H1 (cell line): ENCODE measurements around the gene ACHE.

Experiments used
- BRCA1 ChIP-seq: IDR thresholded peaks from 2 replicates; pipeline ENCODE4 v1.6.1; 2012; ENCODE audit warnings: low read depth, low read length, improper control_type of control experiment
- EGR1 ChIP-seq: IDR thresholded peaks from 2 replicates; pipeline ENCODE4 v1.6.1; 2011; ENCODE audit warnings: low read depth, low read length, borderline replicate concordance
- EP300 ChIP-seq, 2 experiments: IDR thresholded peaks; 1 replicate in 1 of 2; 2 replicates in 1 of 2; pipeline ENCODE4 v1.6.1; 2011 to 2012; ENCODE audit warnings: low read depth in 2 of 2, low read length in 2 of 2, mild to moderate bottlenecking in 2 of 2, borderline replicate concordance in 1 of 2, inconsistent platforms in 1 of 2, moderate library complexity in 1 of 2
- JUND ChIP-seq: IDR thresholded peaks from 2 replicates; pipeline ENCODE4 v1.6.1; 2011; ENCODE audit warnings: mild to moderate bottlenecking, improper control_type of control experiment, low read length
- POLR2A ChIP-seq, 2 experiments: IDR thresholded peaks; 1 replicate in 1 of 2; 2 replicates in 1 of 2; pipeline ENCODE4 v1.6.1; 2011; ENCODE audit warnings: low read depth in 2 of 2, low read length in 2 of 2, mild to moderate bottlenecking in 2 of 2; ENCODE audit errors: control extremely low read depth in 1 of 2
- RXRA ChIP-seq: IDR thresholded peaks from 2 replicates; pipeline ENCODE4 v1.6.1; 2011; ENCODE audit warnings: low read depth, mild to moderate bottlenecking, low read length, moderate library complexity; ENCODE audit not compliant: insufficient read depth
- SP2 ChIP-seq: IDR thresholded peaks from 2 replicates; pipeline ENCODE4 v1.6.1; 2012; ENCODE audit warnings: mild to moderate bottlenecking, low read length, inconsistent platforms
- YY1 ChIP-seq: IDR thresholded peaks from 2 replicates; pipeline ENCODE4 v1.6.1; 2011; ENCODE audit warnings: low read depth, mild to moderate bottlenecking, low read length
- ZNF274 ChIP-seq: IDR thresholded peaks from 2 replicates; pipeline ENCODE4 v1.7.0; 2012; ENCODE audit warnings: low read length, borderline replicate concordance; ENCODE audit errors: extremely low read depth
- TF ChIP-seq, protein P1 (sequence below): IDR thresholded peaks from 2 replicates; pipeline ENCODE4 v1.6.1; 2011; ENCODE audit warnings: low read length, improper control_type of control experiment
- TF ChIP-seq, protein P2 (sequence below), 3 experiments: IDR thresholded peaks; 1 replicate in 2 of 3; 2 replicates in 1 of 3; pipeline versions ENCODE4 v1.5.1 to v1.6.1; 2011; ENCODE audit warnings: low read length in 3 of 3, mild to moderate bottlenecking in 3 of 3, inconsistent platforms in 2 of 3, low read depth in 1 of 3, moderate library complexity in 1 of 3; ENCODE audit not compliant: insufficient read depth in 1 of 3; ENCODE audit errors: control extremely low read depth in 1 of 3
- TF ChIP-seq, protein P3 (sequence below): IDR thresholded peaks from 2 replicates; pipeline ENCODE4 v1.6.1; 2012; ENCODE audit warnings: inconsistent platforms

DNA sequence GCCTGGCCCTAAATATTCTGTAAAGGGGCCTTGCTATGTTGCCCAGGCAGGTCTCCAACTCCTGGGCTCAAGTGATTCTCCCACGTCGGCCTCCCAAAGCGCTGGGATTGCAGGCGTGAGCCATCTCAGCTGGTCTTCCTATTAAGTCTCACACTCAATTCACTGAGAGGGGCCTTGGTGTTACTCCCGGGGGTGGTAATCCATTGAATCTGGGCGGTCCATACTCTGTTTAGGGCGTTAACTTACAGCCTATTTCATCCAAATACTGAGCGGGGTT, 21.4 kb downstream of the ACHE start:
- no peak for TF ChIP-seq SP2
- no peak for TF ChIP-seq RXRA
- TF ChIP-seq, protein P1, sequence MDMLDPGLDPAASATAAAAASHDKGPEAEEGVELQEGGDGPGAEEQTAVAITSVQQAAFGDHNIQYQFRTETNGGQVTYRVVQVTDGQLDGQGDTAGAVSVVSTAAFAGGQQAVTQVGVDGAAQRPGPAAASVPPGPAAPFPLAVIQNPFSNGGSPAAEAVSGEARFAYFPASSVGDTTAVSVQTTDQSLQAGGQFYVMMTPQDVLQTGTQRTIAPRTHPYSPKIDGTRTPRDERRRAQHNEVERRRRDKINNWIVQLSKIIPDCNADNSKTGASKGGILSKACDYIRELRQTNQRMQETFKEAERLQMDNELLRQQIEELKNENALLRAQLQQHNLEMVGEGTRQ, result no peak
- TF ChIP-seq, protein P2, sequence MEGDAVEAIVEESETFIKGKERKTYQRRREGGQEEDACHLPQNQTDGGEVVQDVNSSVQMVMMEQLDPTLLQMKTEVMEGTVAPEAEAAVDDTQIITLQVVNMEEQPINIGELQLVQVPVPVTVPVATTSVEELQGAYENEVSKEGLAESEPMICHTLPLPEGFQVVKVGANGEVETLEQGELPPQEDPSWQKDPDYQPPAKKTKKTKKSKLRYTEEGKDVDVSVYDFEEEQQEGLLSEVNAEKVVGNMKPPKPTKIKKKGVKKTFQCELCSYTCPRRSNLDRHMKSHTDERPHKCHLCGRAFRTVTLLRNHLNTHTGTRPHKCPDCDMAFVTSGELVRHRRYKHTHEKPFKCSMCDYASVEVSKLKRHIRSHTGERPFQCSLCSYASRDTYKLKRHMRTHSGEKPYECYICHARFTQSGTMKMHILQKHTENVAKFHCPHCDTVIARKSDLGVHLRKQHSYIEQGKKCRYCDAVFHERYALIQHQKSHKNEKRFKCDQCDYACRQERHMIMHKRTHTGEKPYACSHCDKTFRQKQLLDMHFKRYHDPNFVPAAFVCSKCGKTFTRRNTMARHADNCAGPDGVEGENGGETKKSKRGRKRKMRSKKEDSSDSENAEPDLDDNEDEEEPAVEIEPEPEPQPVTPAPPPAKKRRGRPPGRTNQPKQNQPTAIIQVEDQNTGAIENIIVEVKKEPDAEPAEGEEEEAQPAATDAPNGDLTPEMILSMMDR (IDR thresholded peaks at IDR 0.05; ENCODE audit: control extremely low read depth in 1 of 3, insufficient read depth in 1 of 3, low read depth in 1 of 3, low read length in 3 of 3), result no peak
- TF ChIP-seq ZNF274, result no peak
- no peak for TF ChIP-seq POLR2A (IDR thresholded peaks at IDR 0.05; ENCODE audit: control extremely low read depth in 1 of 2, low read depth in 2 of 2, low read length in 2 of 2)
- no peak for TF ChIP-seq BRCA1
- no peak for TF ChIP-seq EGR1
- TF ChIP-seq, protein P3, sequence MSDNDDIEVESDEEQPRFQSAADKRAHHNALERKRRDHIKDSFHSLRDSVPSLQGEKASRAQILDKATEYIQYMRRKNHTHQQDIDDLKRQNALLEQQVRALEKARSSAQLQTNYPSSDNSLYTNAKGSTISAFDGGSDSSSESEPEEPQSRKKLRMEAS, result no peak
- no peak for TF ChIP-seq YY1
- no peak for TF ChIP-seq JUND
- no peak for TF ChIP-seq EP300 (IDR thresholded peaks at IDR 0.05; ENCODE audit: borderline replicate concordance in 1 of 2, low read depth in 2 of 2, low read length in 2 of 2)
